ENCODE measurements around the gene CRY1. TPM values are rescaled to one million over a fixed set of nuclear protein-coding genes. Genes with fewer than 3 reads are reported as not detected.

CRY1 gene
- total and polyA plus RNA-seq, 9 of the 15 experiments (the other 6 are each of a cell fraction or from before 2014, with no cell fraction given), result 8.7 to 33.3 (median 25.2) TPM

DNA sequence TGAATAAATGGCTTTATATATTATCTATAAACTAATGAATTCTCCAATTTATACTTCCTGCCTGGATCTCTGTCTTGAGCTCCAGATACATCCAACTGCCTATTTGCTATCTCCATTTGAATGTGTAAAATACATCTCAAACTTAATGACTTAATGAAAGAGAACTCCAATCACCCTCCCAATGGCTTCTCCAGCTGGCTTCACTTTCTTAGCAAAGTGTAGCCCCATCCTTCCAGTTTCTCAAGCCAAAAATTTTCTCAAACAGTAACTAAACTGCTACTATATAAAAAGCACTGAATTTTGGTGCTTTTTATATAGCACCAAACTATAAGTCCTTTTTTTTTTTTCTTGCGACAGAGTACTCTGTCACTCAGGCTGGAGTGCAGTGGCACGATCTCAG lies 2.6 kb downstream of the CRY1 start:
- ChIA-PET CTCF (ENCODE audit: low intra/inter-chr PET ratio) (interaction anchor here (0.6 kb wide), 2 partner anchors 14 to 227 kb away, joined by 3 read pairs; no protein-coding TSS in a partner anchor), POLR2A (interaction anchor here (0.7 to 2.0 kb wide), 3 partner anchors 11 to 60 kb away, joined by 3 to 11 read pairs (median 4); no protein-coding TSS in a partner anchor)
- H3K9ac ChIP-seq (ENCODE audit: insufficient read depth in 1 of 2, low read depth in 2 of 2, low read length in 2 of 2), result 0 out of 4 replicates have a peak overlapping the region, but pooled peaks of 1 of the 2 experiments have one; percentile 40
- H3K4me1 ChIP-seq (replicated peaks in 1 of 2; ENCODE audit: control insufficient read depth in 2 of 2, insufficient read depth in 2 of 2, low read length in 2 of 2), result peaks cover 9 to 11% of the 10 kb centered on the region in 2 experiments; a peak in 4 of 5 replicates
- in situ Hi-C loops (cut with MboI) (no loop called here), intact Hi-C loops (cut with micrococcal nuclease) (no loop called here)
- H3K27ac ChIP-seq (ENCODE audit: extremely low read depth, low read depth, low read length), result no peak overlapping the region
- no peaks in the 10 kb centered on the region for H3K36me3 ChIP-seq (ENCODE audit: control insufficient read depth, insufficient read depth, low read length)
- 77% methylated on average over 2 of the region's 2 CpGs for WGBS (ENCODE audit: insufficient coverage, low coverage, missing lambda C conversion rate)
- ATAC-seq (no peak), DNase-seq (ENCODE audit: extremely low read depth in 1 of 4, low spot score in 3 of 4) (no peak), FAIRE-seq (no peak)
- no peak overlapping the region for H3K4me3 ChIP-seq
- no peaks in the 10 kb centered on the region for H3K9me1 ChIP-seq (ENCODE audit: control insufficient read depth, insufficient read depth, low read length)
- peaks cover 48% of the 10 kb centered on the region for H3K79me2 ChIP-seq (ENCODE audit: control insufficient read depth, insufficient read depth, low read length)
- no peaks in the 10 kb centered on the region for H3K9me3 ChIP-seq (replicated peaks; ENCODE audit: control insufficient read depth, insufficient read depth, low read depth, low read length)
- no peak overlapping the region for H3K4me2 ChIP-seq (ENCODE audit: insufficient read depth, low read length)
- BruUV-seq (replicated peaks), result no TSS peak
- peaks cover 9% of the 10 kb centered on the region for H4K20me1 ChIP-seq (replicated peaks; ENCODE audit: control insufficient read depth, insufficient read depth, low read length)
- H2AFZ ChIP-seq (ENCODE audit: low read depth, low read length), result no peak overlapping the region
- no peaks in the 10 kb centered on the region for H3K27me3 ChIP-seq (ENCODE audit: control insufficient read depth in 2 of 2, insufficient read depth in 2 of 2, low read length in 2 of 2)
- TF ChIP-seq ZNF586 (CRISPR knock-in tag; conservative IDR thresholded peaks at IDR 0.05) (no peak), SMARCA5 (IDR thresholded peaks at IDR 0.05) (no peak), ZNF436 (CRISPR knock-in tag; IDR thresholded peaks at IDR 0.05) (no peak), NBN (IDR thresholded peaks at IDR 0.05; ENCODE audit: low read depth) (no peak), NR1H2 (CRISPR knock-in tag; IDR thresholded peaks at IDR 0.05) (no peak), HDAC6 (IDR thresholded peaks at IDR 0.05; ENCODE audit: low read depth, low read length) (no peak), FUS (optimal IDR thresholded peaks at IDR 0.05; ENCODE audit: low read depth, low read length) (no peak), MECOM (CRISPR knock-in tag; IDR thresholded peaks at IDR 0.05) (no peak), ZBTB17 (CRISPR knock-in tag; IDR thresholded peaks at IDR 0.05) (no peak), TGIF2 (CRISPR knock-in tag; IDR thresholded peaks at IDR 0.05) (no peak)
- TF ChIP-seq, protein P1, sequence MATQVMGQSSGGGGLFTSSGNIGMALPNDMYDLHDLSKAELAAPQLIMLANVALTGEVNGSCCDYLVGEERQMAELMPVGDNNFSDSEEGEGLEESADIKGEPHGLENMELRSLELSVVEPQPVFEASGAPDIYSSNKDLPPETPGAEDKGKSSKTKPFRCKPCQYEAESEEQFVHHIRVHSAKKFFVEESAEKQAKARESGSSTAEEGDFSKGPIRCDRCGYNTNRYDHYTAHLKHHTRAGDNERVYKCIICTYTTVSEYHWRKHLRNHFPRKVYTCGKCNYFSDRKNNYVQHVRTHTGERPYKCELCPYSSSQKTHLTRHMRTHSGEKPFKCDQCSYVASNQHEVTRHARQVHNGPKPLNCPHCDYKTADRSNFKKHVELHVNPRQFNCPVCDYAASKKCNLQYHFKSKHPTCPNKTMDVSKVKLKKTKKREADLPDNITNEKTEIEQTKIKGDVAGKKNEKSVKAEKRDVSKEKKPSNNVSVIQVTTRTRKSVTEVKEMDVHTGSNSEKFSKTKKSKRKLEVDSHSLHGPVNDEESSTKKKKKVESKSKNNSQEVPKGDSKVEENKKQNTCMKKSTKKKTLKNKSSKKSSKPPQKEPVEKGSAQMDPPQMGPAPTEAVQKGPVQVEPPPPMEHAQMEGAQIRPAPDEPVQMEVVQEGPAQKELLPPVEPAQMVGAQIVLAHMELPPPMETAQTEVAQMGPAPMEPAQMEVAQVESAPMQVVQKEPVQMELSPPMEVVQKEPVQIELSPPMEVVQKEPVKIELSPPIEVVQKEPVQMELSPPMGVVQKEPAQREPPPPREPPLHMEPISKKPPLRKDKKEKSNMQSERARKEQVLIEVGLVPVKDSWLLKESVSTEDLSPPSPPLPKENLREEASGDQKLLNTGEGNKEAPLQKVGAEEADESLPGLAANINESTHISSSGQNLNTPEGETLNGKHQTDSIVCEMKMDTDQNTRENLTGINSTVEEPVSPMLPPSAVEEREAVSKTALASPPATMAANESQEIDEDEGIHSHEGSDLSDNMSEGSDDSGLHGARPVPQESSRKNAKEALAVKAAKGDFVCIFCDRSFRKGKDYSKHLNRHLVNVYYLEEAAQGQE (IDR thresholded peaks at IDR 0.05; ENCODE audit: borderline replicate concordance), result no peak
- TF ChIP-seq, protein P1 (CRISPR knock-in tag; IDR thresholded peaks at IDR 0.05; ENCODE audit: low read depth), result no peak

All from K562 (cell line).